PC-9 (cell line): ENCODE results near the gene CDH13.

Source experiments
- CTCF ChIP-seq: fragments of 200-600 bp; sonication (generic); conservative IDR thresholded peaks from 2 replicates; pipeline ENCODE4 v1.6.1; 2017; ENCODE audit warnings: mixed run types, antibody characterized with exemption, mild to moderate bottlenecking, moderate library complexity
- EZH2 ChIP-seq: fragments of 200-600 bp; sonication (generic); IDR thresholded peaks from 2 replicates; pipeline ENCODE4 v1.8.0; 2017; ENCODE audit warnings: antibody characterized with exemption, low read depth

- TF ChIP-seq CTCF (no peak), EZH2 (no peak)
These were observed 1180.0 kb downstream of the CDH13 start for GRCh38 chr16:83806731-83807130.
